HEK293 (cell line): ENCODE results near the gene NUDCD2.

Experiments
- CTCF ChIA-PET: fragments of 350-600 bp; formaldehyde crosslinking; extraction: SDS; loops from one replicate; lab custom pipeline; 2021; ENCODE audit warnings: antibody characterized with exemption; lab: Yijun Ruan, JAX
- POLR2A ChIA-PET: fragments of 300-600 bp; formaldehyde crosslinking; extraction: SDS; loops from one replicate; lab custom pipeline; 2020; ENCODE audit warnings: antibody characterized with exemption, inconsistent platforms; lab: Yijun Ruan, JAX
- H3K27ac ChIP-seq: fragments of 200-500 bp; sonication (Bioruptor generic); 2 replicates; pipeline ENCODE4 v1.5.1; 2014; ENCODE audit warnings: low read depth, low read length, control low read depth, inconsistent platforms; ENCODE audit errors: extremely low read depth
- H3K36me3 ChIP-seq, 2 experiments: fragments of 200-500 bp in 1 of 2; sonication (Bioruptor generic) in 1 of 2; 1 replicate in 1 of 2; 2 replicates in 1 of 2; pipeline ENCODE4 v1.5.1; 2014 to 2017; ENCODE audit warnings: inconsistent platforms in 2 of 2, low read length in 2 of 2; ENCODE audit not compliant: control insufficient read depth in 2 of 2, insufficient read depth in 1 of 2
- H3K4me1 ChIP-seq: fragments of 200-500 bp; sonication (Bioruptor generic); 2 replicates; pipeline ENCODE4 v1.5.1; 2014; ENCODE audit warnings: mild to moderate bottlenecking, low read length, inconsistent platforms; ENCODE audit not compliant: control insufficient read depth, insufficient read depth
- H3K4me3 ChIP-seq: 2 replicates; pipeline ENCODE4 v1.5.1; 2011; ENCODE audit warnings: low read depth, mild to moderate bottlenecking, control low read depth, low read length, moderate library complexity
- H3K9me3 ChIP-seq: fragments of 200-500 bp; sonication (Bioruptor generic); 2 replicates; pipeline ENCODE4 v1.5.1; 2014; ENCODE audit warnings: low read depth, low read length, inconsistent platforms; ENCODE audit not compliant: control insufficient read depth, insufficient read depth
- BCL11A ChIP-seq: fragments of 450-650 bp; formaldehyde crosslinking; IDR thresholded peaks from 2 replicates; pipeline ENCODE4 v1.5.1; 2016; ENCODE audit warnings: low read depth, missing biosample characterization, missing genetic modification characterization
- GLIS2 ChIP-seq: fragments of 450-650 bp; formaldehyde crosslinking; IDR thresholded peaks from 2 replicates; pipeline ENCODE4 v1.5.1; 2016; ENCODE audit warnings: missing biosample characterization, missing genetic modification characterization
- SP2 ChIP-seq: fragments of 450-650 bp; formaldehyde crosslinking; IDR thresholded peaks from 2 replicates; pipeline ENCODE4 v1.5.1; 2016; ENCODE audit warnings: missing biosample characterization, missing genetic modification characterization
- SP3 ChIP-seq: fragments of 450-650 bp; formaldehyde crosslinking; IDR thresholded peaks from 2 replicates; pipeline ENCODE4 v1.5.1; 2016; ENCODE audit warnings: missing biosample characterization, missing genetic modification characterization
- YY1 ChIP-seq: fragments of 450-650 bp; formaldehyde crosslinking; IDR thresholded peaks from 2 replicates; pipeline ENCODE4 v1.5.1; 2018; ENCODE audit warnings: missing biosample characterization, missing genetic modification characterization
- YY2 ChIP-seq: fragments of 450-650 bp; formaldehyde crosslinking; IDR thresholded peaks from 2 replicates; pipeline ENCODE4 v1.5.1; 2016; ENCODE audit warnings: missing biosample characterization, missing genetic modification characterization
- ZBTB48 ChIP-seq: fragments of 450-650 bp; formaldehyde crosslinking; IDR thresholded peaks from 2 replicates; pipeline ENCODE4 v1.5.1; 2016; ENCODE audit warnings: missing biosample characterization, missing genetic modification characterization
- ZBTB7A ChIP-seq: fragments of 450-650 bp; formaldehyde crosslinking; IDR thresholded peaks from 2 replicates; pipeline ENCODE4 v1.5.1; 2016; ENCODE audit warnings: low read depth, missing biosample characterization, missing genetic modification characterization
- ZNF114 ChIP-seq: fragments of 450-650 bp; formaldehyde crosslinking; IDR thresholded peaks from 2 replicates; pipeline ENCODE4 v1.5.0; 2017; ENCODE audit warnings: missing biosample characterization, missing genetic modification characterization
- ZNF140 ChIP-seq: fragments of 450-650 bp; formaldehyde crosslinking; IDR thresholded peaks from 2 replicates; pipeline ENCODE4 v1.5.1; 2016; ENCODE audit warnings: missing biosample characterization, missing genetic modification characterization
- ZNF175 ChIP-seq: fragments of 450-650 bp; formaldehyde crosslinking; IDR thresholded peaks from 2 replicates; pipeline ENCODE4 v1.5.1; 2016; ENCODE audit warnings: missing biosample characterization, missing genetic modification characterization
- ZNF266 ChIP-seq: fragments of 450-650 bp; formaldehyde crosslinking; IDR thresholded peaks from 2 replicates; pipeline ENCODE4 v1.5.1; 2016; ENCODE audit warnings: missing biosample characterization, missing genetic modification characterization, low read depth
- ZNF311 ChIP-seq: fragments of 450-650 bp; formaldehyde crosslinking; IDR thresholded peaks from 2 replicates; pipeline ENCODE4 v1.5.1; 2017; ENCODE audit warnings: missing biosample characterization, missing genetic modification characterization, borderline replicate concordance
- ZNF341 ChIP-seq: fragments of 450-650 bp; formaldehyde crosslinking; IDR thresholded peaks from 2 replicates; pipeline ENCODE4; 2016; ENCODE audit warnings: low read depth, missing biosample characterization, missing genetic modification characterization
- ZNF473 ChIP-seq: fragments of 450-650 bp; formaldehyde crosslinking; IDR thresholded peaks from 2 replicates; pipeline ENCODE4 v1.5.1; 2017; ENCODE audit warnings: missing biosample characterization, missing genetic modification characterization
- ZNF48 ChIP-seq: fragments of 450-650 bp; formaldehyde crosslinking; IDR thresholded peaks from 2 replicates; pipeline ENCODE4 v1.5.1; 2016; ENCODE audit warnings: missing biosample characterization, missing genetic modification characterization
- ZNF530 ChIP-seq: fragments of 450-650 bp; formaldehyde crosslinking; IDR thresholded peaks from 2 replicates; pipeline ENCODE4 v1.5.1; 2016; ENCODE audit warnings: low read depth, missing biosample characterization, missing genetic modification characterization
- ZNF571 ChIP-seq: fragments of 450-650 bp; formaldehyde crosslinking; IDR thresholded peaks from 2 replicates; pipeline ENCODE4 v1.5.0; 2017; ENCODE audit warnings: missing biosample characterization, missing genetic modification characterization
- ZNF654 ChIP-seq: fragments of 450-650 bp; formaldehyde crosslinking; IDR thresholded peaks from 2 replicates; pipeline ENCODE4 v1.5.1; 2016; ENCODE audit warnings: low read depth, missing biosample characterization, missing genetic modification characterization
- ZNF747 ChIP-seq: fragments of 450-650 bp; formaldehyde crosslinking; IDR thresholded peaks from 2 replicates; pipeline ENCODE4 v1.5.1; 2016; ENCODE audit warnings: missing biosample characterization, missing genetic modification characterization
- ZNF785 ChIP-seq: fragments of 450-650 bp; formaldehyde crosslinking; IDR thresholded peaks from 2 replicates; pipeline ENCODE4 v1.5.1; 2016; ENCODE audit warnings: missing biosample characterization, missing genetic modification characterization
- TF ChIP-seq, protein P1 (sequence below): fragments of 450-650 bp; formaldehyde crosslinking; IDR thresholded peaks from 2 replicates; pipeline ENCODE4 v1.5.1; 2016; ENCODE audit warnings: missing biosample characterization, missing genetic modification characterization
- TF ChIP-seq, protein P2 (sequence below): fragments of 450-650 bp; formaldehyde crosslinking; IDR thresholded peaks from 2 replicates; pipeline ENCODE4 v1.5.1; 2016; ENCODE audit warnings: missing biosample characterization, missing genetic modification characterization, borderline replicate concordance
- TF ChIP-seq, protein P3 (sequence below): IDR thresholded peaks from 2 replicates; pipeline ENCODE4 v1.6.1; 2011; ENCODE audit warnings: mild to moderate bottlenecking, low read depth, low read length, borderline replicate concordance
- TF ChIP-seq, protein P4 (sequence below): fragments of 450-650 bp; formaldehyde crosslinking; optimal IDR thresholded peaks from 2 replicates; pipeline ENCODE3; 2016; ENCODE audit warnings: missing biosample characterization, mild to moderate bottlenecking, missing genetic modification characterization

The NUDCD2 gene

DNA sequence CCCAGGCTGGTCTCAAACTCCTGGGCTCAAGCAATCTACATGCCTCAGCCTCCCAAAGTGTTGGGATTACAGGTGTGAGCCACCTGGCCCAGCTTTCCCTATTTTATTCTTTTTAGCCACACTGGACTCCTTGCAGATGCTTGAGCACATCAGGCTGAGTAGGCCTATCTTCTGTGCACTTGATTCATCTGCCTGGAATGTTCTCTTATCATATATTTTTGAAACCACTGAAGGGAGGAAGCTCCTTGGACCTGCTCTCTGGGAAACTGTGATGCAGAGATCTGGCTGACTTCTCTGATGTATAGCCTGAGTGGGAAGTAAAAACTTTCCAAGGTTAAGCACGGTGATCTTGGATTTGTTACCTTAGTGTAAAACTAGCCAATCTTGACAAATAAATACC is 39.0 kb upstream of the NUDCD2 start (continued):
- TF ChIP-seq ZNF654 (no peak), SP3 (tag by site-specific recombination) (no peak), ZNF473 (tag by site-specific recombination) (no peak), ZNF785 (tag by site-specific recombination) (no peak)
- TF ChIP-seq, protein P1, sequence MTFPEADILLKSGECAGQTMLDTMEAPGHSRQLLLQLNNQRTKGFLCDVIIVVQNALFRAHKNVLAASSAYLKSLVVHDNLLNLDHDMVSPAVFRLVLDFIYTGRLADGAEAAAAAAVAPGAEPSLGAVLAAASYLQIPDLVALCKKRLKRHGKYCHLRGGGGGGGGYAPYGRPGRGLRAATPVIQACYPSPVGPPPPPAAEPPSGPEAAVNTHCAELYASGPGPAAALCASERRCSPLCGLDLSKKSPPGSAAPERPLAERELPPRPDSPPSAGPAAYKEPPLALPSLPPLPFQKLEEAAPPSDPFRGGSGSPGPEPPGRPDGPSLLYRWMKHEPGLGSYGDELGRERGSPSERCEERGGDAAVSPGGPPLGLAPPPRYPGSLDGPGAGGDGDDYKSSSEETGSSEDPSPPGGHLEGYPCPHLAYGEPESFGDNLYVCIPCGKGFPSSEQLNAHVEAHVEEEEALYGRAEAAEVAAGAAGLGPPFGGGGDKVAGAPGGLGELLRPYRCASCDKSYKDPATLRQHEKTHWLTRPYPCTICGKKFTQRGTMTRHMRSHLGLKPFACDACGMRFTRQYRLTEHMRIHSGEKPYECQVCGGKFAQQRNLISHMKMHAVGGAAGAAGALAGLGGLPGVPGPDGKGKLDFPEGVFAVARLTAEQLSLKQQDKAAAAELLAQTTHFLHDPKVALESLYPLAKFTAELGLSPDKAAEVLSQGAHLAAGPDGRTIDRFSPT (tag by site-specific recombination): no peak

DNA sequence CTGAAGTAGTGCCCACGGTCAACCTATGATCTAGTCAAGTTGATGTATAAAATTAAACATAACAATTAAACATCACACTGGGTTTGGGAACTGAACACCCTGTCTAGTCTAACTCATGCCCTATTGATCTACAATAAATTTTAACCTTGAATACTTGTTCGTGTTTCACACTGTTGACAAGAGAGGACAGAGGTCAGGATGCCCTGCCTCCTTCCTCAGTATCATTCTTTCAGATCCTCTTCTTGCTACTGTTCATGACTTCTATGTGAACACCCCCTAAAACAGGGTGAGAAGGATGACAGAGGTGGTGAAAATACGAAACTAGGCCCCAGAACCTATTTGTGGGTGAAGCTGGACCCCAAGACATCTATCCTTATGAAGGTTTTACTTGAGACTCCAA is 37.4 kb upstream of the NUDCD2 start:
- no peaks in the 10 kb centered on the region for H3K4me1 ChIP-seq
- TF ChIP-seq BCL11A (no peak), ZNF48 (tag by site-specific recombination) (no peak), ZNF114 (tag by site-specific recombination) (no peak), ZBTB48 (tag by site-specific recombination) (no peak)
- TF ChIP-seq, protein P2, sequence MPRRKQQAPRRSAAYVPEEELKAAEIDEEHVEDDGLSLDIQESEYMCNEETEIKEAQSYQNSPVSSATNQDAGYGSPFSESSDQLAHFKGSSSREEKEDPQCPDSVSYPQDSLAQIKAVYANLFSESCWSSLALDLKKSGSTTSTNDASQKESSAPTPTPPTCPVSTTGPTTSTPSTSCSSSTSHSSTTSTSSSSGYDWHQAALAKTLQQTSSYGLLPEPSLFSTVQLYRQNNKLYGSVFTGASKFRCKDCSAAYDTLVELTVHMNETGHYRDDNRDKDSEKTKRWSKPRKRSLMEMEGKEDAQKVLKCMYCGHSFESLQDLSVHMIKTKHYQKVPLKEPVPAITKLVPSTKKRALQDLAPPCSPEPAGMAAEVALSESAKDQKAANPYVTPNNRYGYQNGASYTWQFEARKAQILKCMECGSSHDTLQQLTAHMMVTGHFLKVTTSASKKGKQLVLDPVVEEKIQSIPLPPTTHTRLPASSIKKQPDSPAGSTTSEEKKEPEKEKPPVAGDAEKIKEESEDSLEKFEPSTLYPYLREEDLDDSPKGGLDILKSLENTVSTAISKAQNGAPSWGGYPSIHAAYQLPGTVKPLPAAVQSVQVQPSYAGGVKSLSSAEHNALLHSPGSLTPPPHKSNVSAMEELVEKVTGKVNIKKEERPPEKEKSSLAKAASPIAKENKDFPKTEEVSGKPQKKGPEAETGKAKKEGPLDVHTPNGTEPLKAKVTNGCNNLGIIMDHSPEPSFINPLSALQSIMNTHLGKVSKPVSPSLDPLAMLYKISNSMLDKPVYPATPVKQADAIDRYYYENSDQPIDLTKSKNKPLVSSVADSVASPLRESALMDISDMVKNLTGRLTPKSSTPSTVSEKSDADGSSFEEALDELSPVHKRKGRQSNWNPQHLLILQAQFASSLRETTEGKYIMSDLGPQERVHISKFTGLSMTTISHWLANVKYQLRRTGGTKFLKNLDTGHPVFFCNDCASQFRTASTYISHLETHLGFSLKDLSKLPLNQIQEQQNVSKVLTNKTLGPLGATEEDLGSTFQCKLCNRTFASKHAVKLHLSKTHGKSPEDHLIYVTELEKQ: no peak
- TF ChIP-seq, protein P3, sequence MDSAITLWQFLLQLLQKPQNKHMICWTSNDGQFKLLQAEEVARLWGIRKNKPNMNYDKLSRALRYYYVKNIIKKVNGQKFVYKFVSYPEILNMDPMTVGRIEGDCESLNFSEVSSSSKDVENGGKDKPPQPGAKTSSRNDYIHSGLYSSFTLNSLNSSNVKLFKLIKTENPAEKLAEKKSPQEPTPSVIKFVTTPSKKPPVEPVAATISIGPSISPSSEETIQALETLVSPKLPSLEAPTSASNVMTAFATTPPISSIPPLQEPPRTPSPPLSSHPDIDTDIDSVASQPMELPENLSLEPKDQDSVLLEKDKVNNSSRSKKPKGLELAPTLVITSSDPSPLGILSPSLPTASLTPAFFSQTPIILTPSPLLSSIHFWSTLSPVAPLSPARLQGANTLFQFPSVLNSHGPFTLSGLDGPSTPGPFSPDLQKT: no peak
- TF ChIP-seq, protein P4, sequence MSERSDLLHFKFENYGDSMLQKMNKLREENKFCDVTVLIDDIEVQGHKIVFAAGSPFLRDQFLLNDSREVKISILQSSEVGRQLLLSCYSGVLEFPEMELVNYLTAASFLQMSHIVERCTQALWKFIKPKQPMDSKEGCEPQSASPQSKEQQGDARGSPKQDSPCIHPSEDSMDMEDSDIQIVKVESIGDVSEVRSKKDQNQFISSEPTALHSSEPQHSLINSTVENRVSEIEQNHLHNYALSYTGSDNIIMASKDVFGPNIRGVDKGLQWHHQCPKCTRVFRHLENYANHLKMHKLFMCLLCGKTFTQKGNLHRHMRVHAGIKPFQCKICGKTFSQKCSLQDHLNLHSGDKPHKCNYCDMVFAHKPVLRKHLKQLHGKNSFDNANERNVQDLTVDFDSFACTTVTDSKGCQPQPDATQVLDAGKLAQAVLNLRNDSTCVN: no peak
- no peak overlapping the region for H3K27ac ChIP-seq
- H3K4me3 ChIP-seq: no peak overlapping the region
- ChIA-PET POLR2A (no interaction called here), CTCF (interaction anchor here (0.6 kb wide), 1 partner anchor 39 kb away, joined by 3 read pairs; no protein-coding TSS in a partner anchor)
- H3K9me3 ChIP-seq: no peaks in the 10 kb centered on the region
- H3K36me3 ChIP-seq: peaks cover 2 to 13% of the 10 kb centered on the region in 2 experiments; a peak in 1 of 3 replicates

DNA sequence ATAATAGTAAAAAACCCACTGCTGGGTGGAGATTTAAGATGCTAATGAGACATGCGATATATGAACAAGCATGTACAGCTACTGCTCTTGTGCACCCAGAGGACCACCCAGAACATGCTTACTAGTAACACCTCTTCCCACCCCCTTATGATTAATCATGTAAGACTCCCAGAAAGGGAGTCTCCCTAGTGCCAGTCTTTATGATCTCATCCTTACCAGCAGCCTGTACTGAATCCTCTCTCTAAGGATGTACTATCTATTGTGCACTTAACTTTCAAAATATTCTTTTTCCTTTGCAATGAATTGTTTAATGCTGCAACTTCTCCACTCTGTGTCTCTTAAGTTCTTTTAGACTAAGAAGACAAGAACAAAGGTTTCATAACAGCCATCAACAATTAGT is 36.4 kb upstream of the NUDCD2 start:
- H3K27ac ChIP-seq: no peak overlapping the region
- H3K9me3 ChIP-seq: no peaks in the 10 kb centered on the region
- ChIA-PET POLR2A (no interaction called here), CTCF (no interaction called here)
- TF ChIP-seq ZNF530 (tag by site-specific recombination) (no peak), ZNF140 (no peak), ZBTB7A (tag by site-specific recombination) (no peak), ZNF341 (tag by site-specific recombination) (no peak), GLIS2 (tag by site-specific recombination) (no peak), SP2 (tag by site-specific recombination) (no peak), YY1 (no peak), ZNF571 (no peak), ZNF747 (tag by site-specific recombination) (no peak), YY2 (tag by site-specific recombination) (no peak), ZNF311 (tag by site-specific recombination) (no peak), ZNF266 (tag by site-specific recombination) (no peak), ZNF175 (no peak)
- TF ChIP-seq, protein P3: no peak
- no peak overlapping the region for H3K4me3 ChIP-seq
- no peaks in the 10 kb centered on the region for H3K4me1 ChIP-seq
- peaks cover 10 to 21% of the 10 kb centered on the region in 2 experiments; a peak in 2 of 3 replicates for H3K36me3 ChIP-seq
